Right hindlimb (tissue), 1 donor: ENCODE measurements around the gene LRRC4B.
"Not testable (repeated sequence)": the region's sequence is repeated elsewhere in the genome, so short reads cannot be mapped to it uniquely, and the experiment has no call there.

Source experiments
- DNase-seq: peaks from one replicate; pipeline ENCODE4 v3.0.0-alpha.2; 2018

The LRRC4B gene, protein sequence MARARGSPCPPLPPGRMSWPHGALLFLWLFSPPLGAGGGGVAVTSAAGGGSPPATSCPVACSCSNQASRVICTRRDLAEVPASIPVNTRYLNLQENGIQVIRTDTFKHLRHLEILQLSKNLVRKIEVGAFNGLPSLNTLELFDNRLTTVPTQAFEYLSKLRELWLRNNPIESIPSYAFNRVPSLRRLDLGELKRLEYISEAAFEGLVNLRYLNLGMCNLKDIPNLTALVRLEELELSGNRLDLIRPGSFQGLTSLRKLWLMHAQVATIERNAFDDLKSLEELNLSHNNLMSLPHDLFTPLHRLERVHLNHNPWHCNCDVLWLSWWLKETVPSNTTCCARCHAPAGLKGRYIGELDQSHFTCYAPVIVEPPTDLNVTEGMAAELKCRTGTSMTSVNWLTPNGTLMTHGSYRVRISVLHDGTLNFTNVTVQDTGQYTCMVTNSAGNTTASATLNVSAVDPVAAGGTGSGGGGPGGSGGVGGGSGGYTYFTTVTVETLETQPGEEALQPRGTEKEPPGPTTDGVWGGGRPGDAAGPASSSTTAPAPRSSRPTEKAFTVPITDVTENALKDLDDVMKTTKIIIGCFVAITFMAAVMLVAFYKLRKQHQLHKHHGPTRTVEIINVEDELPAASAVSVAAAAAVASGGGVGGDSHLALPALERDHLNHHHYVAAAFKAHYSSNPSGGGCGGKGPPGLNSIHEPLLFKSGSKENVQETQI

GRCh38 chr19:50567882-50568727, at the start of gene LRRC4B:
Gene LRRC4B, minus strand, starts transcription at chr19:50568435. Its CDS starts 19,597 bp downstream, at chr19:50548838.
- DNase-seq: peak; percentile 77

DNA sequence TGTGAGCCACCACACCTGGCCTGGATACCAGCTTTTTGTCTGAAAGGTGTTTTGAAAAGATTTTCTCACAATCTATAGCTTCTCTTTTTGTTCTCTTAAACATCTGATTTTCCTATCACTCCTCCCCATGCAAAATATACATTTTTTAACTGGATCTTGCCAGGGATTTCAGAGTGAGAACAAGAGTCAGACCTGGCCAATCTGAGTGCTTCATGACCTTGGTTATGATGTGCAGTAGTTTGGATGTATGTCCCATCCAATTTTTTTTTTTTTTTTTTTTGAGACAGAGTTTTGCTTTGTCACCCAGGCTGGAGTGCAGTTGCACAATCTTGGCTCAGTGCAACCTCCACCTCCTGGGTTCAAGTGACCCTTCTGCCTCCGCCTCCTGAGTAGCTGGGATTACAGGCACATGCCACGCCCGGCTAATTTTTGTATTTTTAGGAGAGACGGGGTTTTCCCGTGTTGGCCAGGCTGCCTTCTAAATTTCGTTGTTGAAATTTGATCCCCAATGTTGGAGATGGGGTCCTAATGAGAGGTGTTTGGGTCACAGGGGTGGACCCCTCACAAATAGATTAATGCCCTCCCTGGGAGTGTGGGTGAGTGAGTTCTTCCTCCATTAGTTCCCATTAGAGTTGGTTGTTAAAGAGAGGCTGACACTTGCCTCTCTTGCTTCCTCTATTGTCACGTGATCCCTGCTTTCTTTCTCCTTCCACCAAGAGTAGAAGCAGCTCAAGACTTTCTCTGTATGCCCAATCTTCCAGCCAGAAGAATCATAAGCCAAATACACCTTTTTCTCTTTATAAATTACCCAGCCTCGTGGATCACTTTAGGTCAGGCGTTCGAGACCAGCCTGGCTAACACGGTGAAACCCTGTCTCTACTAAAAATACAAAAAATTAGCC, 44.5 kb upstream of the LRRC4B start:
- not testable (repeated sequence) for DNase-seq

- peak; percentile 82 for DNase-seq
These were observed 39.9 kb upstream of the LRRC4B start for GRCh38 chr19:50607874-50608785.

- no peak for DNase-seq
These were observed 39.2 kb upstream of the LRRC4B start for GRCh38 chr19:50607388-50607787.

DNA sequence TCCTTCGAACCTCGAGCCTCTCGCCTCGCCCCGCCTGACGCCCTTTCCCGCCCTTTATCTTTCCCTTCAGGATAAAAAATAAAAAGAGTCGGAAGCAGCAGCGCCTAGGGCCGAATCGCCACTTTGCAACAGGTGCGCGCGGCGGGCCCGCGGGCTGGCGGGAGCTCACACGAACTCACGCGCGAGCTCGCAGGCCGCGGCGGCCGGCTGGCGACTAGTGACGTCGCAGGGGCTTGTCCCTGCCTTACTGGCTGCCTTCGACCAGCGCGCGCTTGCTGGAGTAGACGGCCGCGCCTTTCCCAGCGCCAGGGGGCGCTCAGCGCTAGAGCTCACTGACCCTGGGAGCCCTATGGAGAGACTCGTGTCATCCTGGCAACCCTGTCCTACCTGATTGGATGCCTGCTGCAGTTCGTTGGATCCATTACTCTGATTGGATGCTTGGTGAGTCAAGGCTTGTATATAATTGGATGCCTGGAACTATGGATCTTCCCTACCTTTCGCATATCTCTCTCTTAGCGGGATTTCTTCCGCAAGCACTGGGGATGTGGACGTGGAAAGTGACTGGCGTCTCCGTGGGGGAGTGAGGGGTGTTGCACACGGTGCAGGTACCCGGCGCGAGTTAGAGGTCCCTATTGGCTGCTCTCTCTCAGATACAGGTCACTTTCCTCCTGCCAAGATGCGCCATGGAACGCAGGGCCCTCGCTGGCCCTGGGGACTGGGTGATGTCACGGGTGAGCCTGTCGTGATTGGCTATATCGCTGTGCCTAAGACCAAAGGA, 38.0 kb upstream of the LRRC4B start:
- not testable (repeated sequence) for DNase-seq

DNA sequence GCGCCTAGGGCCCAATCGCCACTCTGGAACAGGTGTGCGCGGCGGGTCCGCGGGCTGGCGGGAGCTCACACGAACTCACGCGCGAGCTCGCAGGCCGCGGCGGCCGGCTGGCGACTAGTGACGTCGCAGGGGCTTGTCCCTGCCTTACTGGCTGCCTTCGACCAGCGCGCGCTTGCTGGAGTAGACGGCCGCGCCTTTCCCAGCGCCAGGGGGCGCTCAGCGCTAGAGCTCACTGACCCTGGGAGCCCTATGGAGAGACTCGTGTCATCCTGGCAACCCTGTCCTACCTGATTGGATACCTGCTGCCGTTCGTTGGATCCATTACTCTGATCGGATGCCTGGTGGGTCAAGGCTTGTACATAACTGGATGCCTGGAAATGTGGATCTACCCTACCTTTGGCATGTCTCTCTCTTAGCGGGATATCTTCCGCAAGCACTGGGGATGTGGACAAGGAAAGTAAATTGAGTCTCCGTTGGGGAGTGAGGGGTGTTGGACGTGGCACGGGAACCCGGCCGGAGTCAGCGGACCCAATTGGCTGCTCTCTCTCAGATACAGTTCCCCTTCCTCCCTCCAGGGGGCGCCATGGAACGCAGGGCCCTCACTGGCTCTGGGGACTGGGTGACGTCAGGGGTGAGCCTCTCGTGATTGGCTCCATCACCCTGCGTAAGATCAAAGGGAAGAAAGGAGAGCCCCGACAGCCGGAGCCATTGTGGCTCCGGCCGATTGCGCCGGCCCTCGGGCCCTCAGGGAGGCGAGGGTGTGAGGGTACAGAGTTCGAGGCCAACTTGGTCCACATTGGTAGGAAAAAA, 36.2 kb upstream of the LRRC4B start:
- DNase-seq: not testable (repeated sequence)

DNA sequence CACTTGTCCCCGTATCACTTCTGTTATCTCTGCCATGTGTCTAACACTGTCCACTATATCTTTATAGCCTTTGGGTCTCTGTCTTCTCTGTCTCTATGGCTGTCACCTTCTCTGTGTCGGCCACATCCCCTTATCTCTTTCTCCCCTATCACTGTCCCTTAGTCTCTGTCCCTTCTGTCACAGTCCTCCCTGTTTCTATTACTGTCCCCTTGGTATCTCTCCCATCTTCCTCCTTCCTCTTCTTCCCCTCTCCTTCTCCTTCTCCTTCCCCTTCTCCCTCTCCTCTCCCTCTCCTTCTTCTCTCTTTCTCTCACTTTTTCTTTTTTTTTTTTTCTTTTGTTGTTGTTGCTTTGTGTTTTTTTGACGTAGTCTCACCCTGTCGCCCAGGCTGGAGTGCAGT, 34.7 kb upstream of the LRRC4B start:
- DNase-seq: no peak

DNA sequence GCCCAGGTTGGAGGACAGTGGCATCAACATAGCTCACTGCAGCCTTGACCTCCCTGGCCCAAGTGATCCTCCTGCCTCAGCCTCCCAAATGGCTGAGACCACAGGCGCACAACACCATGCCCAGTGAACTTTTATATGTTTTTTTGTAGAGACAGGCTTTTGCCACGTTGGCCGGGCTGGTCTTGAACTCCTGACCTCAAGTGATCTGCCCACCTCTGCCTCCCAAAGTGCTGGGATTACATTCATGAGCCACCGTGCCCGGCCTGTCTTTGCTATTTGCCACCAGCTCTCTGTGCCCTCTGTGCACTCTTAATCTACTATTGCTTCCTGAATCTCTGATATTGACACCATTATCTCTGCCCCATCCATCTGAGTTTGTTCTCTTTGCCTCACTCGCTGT, 34.3 kb upstream of the LRRC4B start:
- no peak for DNase-seq

- DNase-seq: no peak
These were observed 33.8 kb upstream of the LRRC4B start for GRCh38 chr19:50602089-50602422.

GRCh38 chr19:50601407-50602088, 33.3 kb upstream of the LRRC4B start:
- no peak for DNase-seq

- DNase-seq: no peak
These were observed 31.2 kb upstream of the LRRC4B start for GRCh38 chr19:50599427-50599826.

GRCh38 chr19:50590191-50590590, 22.0 kb upstream of the LRRC4B start:
- DNase-seq: no peak

DNA sequence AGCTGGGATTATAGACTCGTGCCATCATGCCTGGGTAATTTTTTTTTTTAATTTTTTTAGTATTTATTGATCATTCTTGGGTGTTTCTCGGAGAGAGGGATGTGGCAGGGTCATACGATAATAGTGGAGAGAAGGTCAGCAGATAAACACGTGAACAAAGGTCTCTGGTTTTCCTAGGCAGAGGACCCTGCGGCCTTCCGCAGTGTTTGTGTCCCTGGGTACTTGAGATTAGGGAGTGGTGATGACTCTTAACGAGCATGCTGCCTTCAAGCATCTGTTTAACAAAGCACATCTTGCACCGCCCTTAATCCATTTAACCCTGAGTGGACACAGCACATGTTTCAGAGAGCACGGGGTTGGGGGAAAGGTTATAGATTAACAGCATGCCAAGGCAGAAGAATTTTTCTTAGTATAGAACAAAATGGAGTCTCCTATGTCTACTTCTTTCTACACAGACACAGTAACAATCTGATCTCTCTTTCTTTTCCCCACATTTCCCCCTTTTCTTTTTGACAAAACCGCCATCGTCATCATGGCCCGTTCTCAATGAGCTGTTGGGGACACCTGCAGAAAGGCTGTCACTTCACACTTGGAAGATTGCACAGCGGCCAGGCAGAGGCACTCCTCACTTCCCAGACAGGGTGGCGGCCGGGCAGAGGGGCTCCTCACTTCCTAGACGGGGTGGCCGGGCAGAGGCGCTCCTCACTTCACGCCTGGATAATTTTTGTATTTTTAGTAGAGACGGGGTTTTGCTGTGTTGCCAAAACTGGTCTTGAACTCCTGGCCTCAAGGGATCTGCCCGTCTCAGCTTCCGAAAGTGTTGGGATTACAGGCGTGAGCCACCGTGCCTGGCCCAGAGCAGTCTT, 13.8 kb upstream of the LRRC4B start:
- not testable (repeated sequence) for DNase-seq

GRCh38 chr19:50580970-50581634, 12.9 kb upstream of the LRRC4B start:
- DNase-seq: no peak

- DNase-seq: no peak
These were observed 12.0 kb upstream of the LRRC4B start for GRCh38 chr19:50580240-50580639.

- not testable (repeated sequence) for DNase-seq
These were observed 8.5 kb upstream of the LRRC4B start for GRCh38 chr19:50576769-50577168.
